NB4 (cell line): ENCODE results near the gene COQ4.

ENCODE experiments used
- POLR2A ChIP-seq: IDR thresholded peaks from 2 replicates; pipeline ENCODE4 v1.6.1; 2011; ENCODE audit warnings: mild to moderate bottlenecking; ENCODE audit not compliant: insufficient read length; ENCODE audit errors: extremely low read depth
- TF ChIP-seq, protein P1 (sequence below): IDR thresholded peaks from one replicate; pipeline ENCODE4 v1.5.1; 2012; ENCODE audit warnings: low read depth, low read length

DNA sequence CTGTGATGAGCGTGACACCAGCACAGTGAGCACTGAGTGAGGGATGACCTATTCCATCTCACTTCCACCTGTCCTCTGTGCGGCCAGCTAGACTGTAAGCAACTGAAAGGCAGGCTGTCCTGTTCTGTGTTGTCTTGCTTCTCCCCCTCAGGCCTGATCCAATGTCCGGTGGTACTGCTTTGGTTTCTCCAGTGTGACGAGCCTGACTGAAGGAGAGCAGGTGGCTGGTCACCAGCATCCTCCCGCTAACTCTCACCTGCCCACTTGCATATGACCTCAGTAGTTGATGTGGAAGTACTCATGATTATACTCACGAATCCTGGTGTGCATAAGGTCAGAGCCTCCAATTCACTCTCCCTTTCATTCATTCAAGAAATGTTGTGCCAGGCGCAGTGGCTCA lies 15.3 kb downstream of the COQ4 start:
- TF ChIP-seq, protein P1, sequence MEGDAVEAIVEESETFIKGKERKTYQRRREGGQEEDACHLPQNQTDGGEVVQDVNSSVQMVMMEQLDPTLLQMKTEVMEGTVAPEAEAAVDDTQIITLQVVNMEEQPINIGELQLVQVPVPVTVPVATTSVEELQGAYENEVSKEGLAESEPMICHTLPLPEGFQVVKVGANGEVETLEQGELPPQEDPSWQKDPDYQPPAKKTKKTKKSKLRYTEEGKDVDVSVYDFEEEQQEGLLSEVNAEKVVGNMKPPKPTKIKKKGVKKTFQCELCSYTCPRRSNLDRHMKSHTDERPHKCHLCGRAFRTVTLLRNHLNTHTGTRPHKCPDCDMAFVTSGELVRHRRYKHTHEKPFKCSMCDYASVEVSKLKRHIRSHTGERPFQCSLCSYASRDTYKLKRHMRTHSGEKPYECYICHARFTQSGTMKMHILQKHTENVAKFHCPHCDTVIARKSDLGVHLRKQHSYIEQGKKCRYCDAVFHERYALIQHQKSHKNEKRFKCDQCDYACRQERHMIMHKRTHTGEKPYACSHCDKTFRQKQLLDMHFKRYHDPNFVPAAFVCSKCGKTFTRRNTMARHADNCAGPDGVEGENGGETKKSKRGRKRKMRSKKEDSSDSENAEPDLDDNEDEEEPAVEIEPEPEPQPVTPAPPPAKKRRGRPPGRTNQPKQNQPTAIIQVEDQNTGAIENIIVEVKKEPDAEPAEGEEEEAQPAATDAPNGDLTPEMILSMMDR: no peak
- no peak for TF ChIP-seq POLR2A
